ENCODE results near the gene RNF227.

RNF227 gene

GRCh38 chr17:7946441-7946840, 30.4 kb upstream of the RNF227 start:
- no peak for ATAC-seq
- TF ChIP-seq ZC3H10 (CRISPR knock-in tag; IDR thresholded peaks at IDR 0.05), result no peak
- no peak for TF ChIP-seq ZNF70 (CRISPR knock-in tag; IDR thresholded peaks at IDR 0.05)

- TF ChIP-seq OSR1 (CRISPR knock-in tag; IDR thresholded peaks at IDR 0.05), result no peak
- no peak for TF ChIP-seq ZNF565 (CRISPR knock-in tag; conservative IDR thresholded peaks at IDR 0.05; ENCODE audit: low read depth)
- TF ChIP-seq, protein P1, sequence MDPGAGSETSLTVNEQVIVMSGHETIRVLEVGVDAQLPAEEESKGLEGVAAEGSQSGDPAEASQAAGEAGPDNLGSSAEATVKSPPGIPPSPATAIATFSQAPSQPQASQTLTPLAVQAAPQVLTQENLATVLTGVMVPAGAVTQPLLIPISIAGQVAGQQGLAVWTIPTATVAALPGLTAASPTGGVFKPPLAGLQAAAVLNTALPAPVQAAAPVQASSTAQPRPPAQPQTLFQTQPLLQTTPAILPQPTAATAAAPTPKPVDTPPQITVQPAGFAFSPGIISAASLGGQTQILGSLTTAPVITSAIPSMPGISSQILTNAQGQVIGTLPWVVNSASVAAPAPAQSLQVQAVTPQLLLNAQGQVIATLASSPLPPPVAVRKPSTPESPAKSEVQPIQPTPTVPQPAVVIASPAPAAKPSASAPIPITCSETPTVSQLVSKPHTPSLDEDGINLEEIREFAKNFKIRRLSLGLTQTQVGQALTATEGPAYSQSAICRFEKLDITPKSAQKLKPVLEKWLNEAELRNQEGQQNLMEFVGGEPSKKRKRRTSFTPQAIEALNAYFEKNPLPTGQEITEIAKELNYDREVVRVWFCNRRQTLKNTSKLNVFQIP (CRISPR knock-in tag; IDR thresholded peaks at IDR 0.05; ENCODE audit: borderline replicate concordance, low read depth), result no peak
- no peak for TF ChIP-seq TCF4 (CRISPR knock-in tag; IDR thresholded peaks at IDR 0.05; ENCODE audit: borderline replicate concordance)
- TF ChIP-seq SNAI2 (CRISPR knock-in tag; IDR thresholded peaks at IDR 0.05), result no peak
- TF ChIP-seq RARB (CRISPR knock-in tag; IDR thresholded peaks at IDR 0.05), result no peak
- no peak for TF ChIP-seq ZFP3 (CRISPR knock-in tag; IDR thresholded peaks at IDR 0.05)
- TF ChIP-seq PATZ1 (CRISPR knock-in tag; IDR thresholded peaks at IDR 0.05; ENCODE audit: borderline replicate concordance), result no peak
- no peak for TF ChIP-seq CREB5 (CRISPR knock-in tag; IDR thresholded peaks at IDR 0.05; ENCODE audit: low read depth)
- TF ChIP-seq ESRRG (CRISPR knock-in tag; IDR thresholded peaks at IDR 0.05), result no peak
- no peak for ATAC-seq
These were observed 29.6 kb upstream of the RNF227 start for GRCh38 chr17:7945651-7946050.

- no peak for ATAC-seq
- TF ChIP-seq, protein P2, sequence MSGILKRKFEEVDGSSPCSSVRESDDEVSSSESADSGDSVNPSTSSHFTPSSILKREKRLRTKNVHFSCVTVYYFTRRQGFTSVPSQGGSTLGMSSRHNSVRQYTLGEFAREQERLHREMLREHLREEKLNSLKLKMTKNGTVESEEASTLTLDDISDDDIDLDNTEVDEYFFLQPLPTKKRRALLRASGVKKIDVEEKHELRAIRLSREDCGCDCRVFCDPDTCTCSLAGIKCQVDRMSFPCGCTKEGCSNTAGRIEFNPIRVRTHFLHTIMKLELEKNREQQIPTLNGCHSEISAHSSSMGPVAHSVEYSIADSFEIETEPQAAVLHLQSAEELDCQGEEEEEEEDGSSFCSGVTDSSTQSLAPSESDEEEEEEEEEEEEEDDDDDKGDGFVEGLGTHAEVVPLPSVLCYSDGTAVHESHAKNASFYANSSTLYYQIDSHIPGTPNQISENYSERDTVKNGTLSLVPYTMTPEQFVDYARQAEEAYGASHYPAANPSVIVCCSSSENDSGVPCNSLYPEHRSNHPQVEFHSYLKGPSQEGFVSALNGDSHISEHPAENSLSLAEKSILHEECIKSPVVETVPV (CRISPR knock-in tag; IDR thresholded peaks at IDR 0.05), result no peak
- TF ChIP-seq CREB5 (CRISPR knock-in tag; IDR thresholded peaks at IDR 0.05; ENCODE audit: low read depth) (no peak), BACH2 (CRISPR knock-in tag; IDR thresholded peaks at IDR 0.05; ENCODE audit: borderline replicate concordance) (no peak), ZC3H10 (CRISPR knock-in tag; IDR thresholded peaks at IDR 0.05) (no peak), SNAI2 (CRISPR knock-in tag; IDR thresholded peaks at IDR 0.05) (no peak), ZNF565 (CRISPR knock-in tag; conservative IDR thresholded peaks at IDR 0.05; ENCODE audit: low read depth) (no peak), CSDC2 (CRISPR knock-in tag; IDR thresholded peaks at IDR 0.05) (no peak), PATZ1 (CRISPR knock-in tag; IDR thresholded peaks at IDR 0.05; ENCODE audit: borderline replicate concordance) (no peak), TSHZ2 (CRISPR knock-in tag; IDR thresholded peaks at IDR 0.05) (no peak), ARNTL (CRISPR knock-in tag; IDR thresholded peaks at IDR 0.05; ENCODE audit: borderline replicate concordance, low read depth) (no peak), RARB (CRISPR knock-in tag; IDR thresholded peaks at IDR 0.05) (no peak), TCF4 (CRISPR knock-in tag; IDR thresholded peaks at IDR 0.05; ENCODE audit: borderline replicate concordance) (no peak), ZFP30 (CRISPR knock-in tag; IDR thresholded peaks at IDR 0.05) (no peak), TOX (CRISPR knock-in tag; IDR thresholded peaks at IDR 0.05; ENCODE audit: borderline replicate concordance) (no peak), GLIS3 (CRISPR knock-in tag; IDR thresholded peaks at IDR 0.05) (no peak), ZNF70 (CRISPR knock-in tag; IDR thresholded peaks at IDR 0.05) (no peak)
- TF ChIP-seq, protein P1 (CRISPR knock-in tag; IDR thresholded peaks at IDR 0.05; ENCODE audit: borderline replicate concordance, low read depth), result no peak
These were observed 28.2 kb upstream of the RNF227 start for GRCh38 chr17:7944326-7944725.

Data from SK-N-SH treated with all-trans-retinoic acid at 6 μM for 48 hours (cell line).